OCI-LY7 (cell line): ENCODE measurements around the gene SAP130.

ENCODE experiments used
- CTCF ChIP-seq: fragments of 200-600 bp; sonication (generic); conservative IDR thresholded peaks from 2 replicates; pipeline ENCODE4 v1.5.1; 2014; ENCODE audit warnings: mild to moderate bottlenecking, antibody characterized with exemption, low read length, moderate library complexity, mixed read lengths
- EZH2phosphoT487 ChIP-seq: fragments of 200-600 bp; sonication (generic); IDR thresholded peaks from 2 replicates; pipeline ENCODE4 v1.6.1; 2018; ENCODE audit warnings: low read depth, borderline replicate concordance, mild to moderate bottlenecking, mixed run types, antibody characterized with exemption, low read length, moderate library complexity, mixed read lengths

- TF ChIP-seq CTCF: no peak
- no peak for TF ChIP-seq EZH2phosphoT487
These were observed 29.5 kb upstream of the SAP130 start for GRCh38 chr2:128057334-128057733.
